Astrocyte (in vitro differentiated cells and primary cell): ENCODE measurements around the gene GATM. TPM values are rescaled to one million over a fixed set of nuclear protein-coding genes. Genes with fewer than 3 reads are reported as not detected.

Experiments used
- DNase-seq: peaks from one replicate; pipeline ENCODE4 v3.0.0-alpha.2; 2010; ENCODE audit warnings: low read depth
- FAIRE-seq: peaks from 2 replicates; lab custom pipeline; 2011; peaks lifted over from hg19 to GRCh38; lab: Jason Lieb, UNC
- H2AFZ ChIP-seq: 2 replicates; pipeline ENCODE4 v1.6.0; 2012; ENCODE audit warnings: low read depth, low read length, inconsistent platforms
- H3K27ac ChIP-seq: 2 replicates; pipeline ENCODE4 v1.5.1; 2011; ENCODE audit warnings: low read depth, low read length, inconsistent platforms
- H3K27me3 ChIP-seq: 2 replicates; pipeline ENCODE4 v1.6.0; 2011; ENCODE audit warnings: low read length, inconsistent platforms; ENCODE audit not compliant: insufficient read depth
- H3K36me3 ChIP-seq: 2 replicates; pipeline ENCODE4 v1.5.1; 2011; ENCODE audit warnings: low read length, inconsistent platforms; ENCODE audit not compliant: insufficient read depth
- H3K4me1 ChIP-seq: 2 replicates; pipeline ENCODE4 v1.5.1; 2011; ENCODE audit warnings: low read length, inconsistent platforms; ENCODE audit not compliant: insufficient read depth
- H3K4me2 ChIP-seq: 2 replicates; pipeline ENCODE4 v1.6.0; 2012; ENCODE audit warnings: low read length, inconsistent platforms
- H3K4me3 ChIP-seq: 2 replicates; pipeline ENCODE4 v1.5.1; 2011; ENCODE audit warnings: low read depth, mild to moderate bottlenecking, low read length, inconsistent platforms; ENCODE audit not compliant: insufficient read depth
- H3K79me2 ChIP-seq: 2 replicates; pipeline ENCODE4 v1.6.0; 2012; ENCODE audit warnings: mild to moderate bottlenecking, low read length, inconsistent platforms; ENCODE audit not compliant: insufficient read depth
- H3K9ac ChIP-seq: 2 replicates; pipeline ENCODE4 v1.6.0; 2012; ENCODE audit warnings: mild to moderate bottlenecking, low read length, inconsistent platforms
- H3K9me3 ChIP-seq: 2 replicates; pipeline ENCODE4 v1.5.1; 2012; ENCODE audit warnings: low read depth, mild to moderate bottlenecking, low read length, inconsistent platforms; ENCODE audit not compliant: insufficient read depth
- H4K20me1 ChIP-seq: 2 replicates; pipeline ENCODE4 v1.6.0; 2012; ENCODE audit warnings: low read length, inconsistent platforms; ENCODE audit not compliant: insufficient read depth
- H3K27ac Mint-ChIP-seq: one replicate; pipeline ENCODE4 v1.8.0; 2021; ENCODE audit warnings: mild to moderate bottlenecking, mixed read lengths; ENCODE audit not compliant: unreplicated experiment
- H3K27me3 Mint-ChIP-seq: one replicate; pipeline ENCODE4 v1.8.0; 2021; ENCODE audit warnings: low read depth, mixed read lengths; ENCODE audit not compliant: unreplicated experiment
- H3K36me3 Mint-ChIP-seq: one replicate; pipeline ENCODE4 v1.8.0; 2021; ENCODE audit warnings: low read depth, mixed read lengths; ENCODE audit not compliant: unreplicated experiment
- H3K4me1 Mint-ChIP-seq: one replicate; pipeline ENCODE4 v1.8.0; 2021; ENCODE audit warnings: low read depth, mixed read lengths; ENCODE audit not compliant: unreplicated experiment
- H3K4me3 Mint-ChIP-seq: one replicate; pipeline ENCODE4 v1.8.0; 2021; ENCODE audit warnings: mild to moderate bottlenecking, moderate library complexity, mixed read lengths; ENCODE audit not compliant: unreplicated experiment
- H3K9me3 Mint-ChIP-seq: one replicate; pipeline ENCODE4 v1.8.0; 2021; ENCODE audit warnings: mild to moderate bottlenecking, mixed read lengths; ENCODE audit not compliant: unreplicated experiment
- EZH2 ChIP-seq: IDR thresholded peaks from 2 replicates; pipeline ENCODE4 v1.6.1; 2012; ENCODE audit warnings: mild to moderate bottlenecking, low read length, inconsistent platforms; ENCODE audit not compliant: insufficient read depth
- total RNA-seq: library from RNA; stranded (reverse); gene quantifications from 2 replicates; pipeline ENCODE4 v1.2.1, GENCODE V29; 2021
- TF ChIP-seq, protein P1 (sequence below): IDR thresholded peaks from 2 replicates; pipeline ENCODE4 v1.5.1; 2011; ENCODE audit warnings: low read depth, mild to moderate bottlenecking, inconsistent platforms, low read length, moderate library complexity; ENCODE audit not compliant: insufficient read depth

Gene GATM
- total RNA-seq, 1 donor from 2014 or later = 5.4 TPM

DNA sequence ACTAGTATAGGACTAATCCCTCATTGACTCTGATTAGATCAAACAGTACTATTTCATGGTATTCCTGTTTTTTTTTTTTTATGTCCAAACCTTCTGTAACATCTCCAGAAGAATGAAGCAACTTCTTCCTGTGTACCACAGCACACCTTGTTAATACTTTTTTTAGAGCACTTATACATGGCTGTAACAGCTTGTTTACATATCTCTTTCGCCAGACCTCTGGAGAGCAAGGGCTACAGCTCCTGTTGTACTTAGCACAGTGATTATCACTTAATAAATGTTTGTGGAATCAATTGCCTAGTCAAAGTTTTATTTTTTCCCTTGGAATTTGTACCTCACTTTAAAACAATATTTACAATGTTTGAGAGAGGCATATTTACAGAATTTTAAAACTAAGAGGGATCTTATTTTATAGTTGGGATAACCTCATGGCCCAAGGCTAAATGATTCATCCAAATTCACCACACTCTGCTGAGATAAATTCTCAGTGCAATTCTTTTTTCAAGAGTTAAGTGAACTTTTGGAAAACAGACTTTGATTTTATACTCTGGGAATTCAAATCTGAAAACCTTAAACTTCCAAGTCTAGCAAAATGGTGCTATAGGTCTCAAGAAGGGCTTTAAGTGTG lies 9.2 kb upstream of the GATM start:
- Mint-ChIP-seq H3K4me3 (no peak overlapping the region), H3K4me1 (no peaks in the 10 kb centered on the region), H3K27me3 (peaks cover 11% of the 10 kb centered on the region), H3K27ac (no peak overlapping the region), H3K36me3 (peaks cover 2% of the 10 kb centered on the region), H3K9me3 (no peaks in the 10 kb centered on the region)
- no peak overlapping the region for H3K9ac ChIP-seq
- H4K20me1 ChIP-seq = no peaks in the 10 kb centered on the region
- H3K9me3 ChIP-seq = no peaks in the 10 kb centered on the region
- FAIRE-seq (no peak), DNase-seq (no peak)
- H3K27ac ChIP-seq = no peak overlapping the region
- peaks cover 16% of the 10 kb centered on the region for H3K27me3 ChIP-seq
- H2AFZ ChIP-seq = no peak overlapping the region
- no peaks in the 10 kb centered on the region for H3K36me3 ChIP-seq
- TF ChIP-seq EZH2 = no peak
- TF ChIP-seq, protein P1, sequence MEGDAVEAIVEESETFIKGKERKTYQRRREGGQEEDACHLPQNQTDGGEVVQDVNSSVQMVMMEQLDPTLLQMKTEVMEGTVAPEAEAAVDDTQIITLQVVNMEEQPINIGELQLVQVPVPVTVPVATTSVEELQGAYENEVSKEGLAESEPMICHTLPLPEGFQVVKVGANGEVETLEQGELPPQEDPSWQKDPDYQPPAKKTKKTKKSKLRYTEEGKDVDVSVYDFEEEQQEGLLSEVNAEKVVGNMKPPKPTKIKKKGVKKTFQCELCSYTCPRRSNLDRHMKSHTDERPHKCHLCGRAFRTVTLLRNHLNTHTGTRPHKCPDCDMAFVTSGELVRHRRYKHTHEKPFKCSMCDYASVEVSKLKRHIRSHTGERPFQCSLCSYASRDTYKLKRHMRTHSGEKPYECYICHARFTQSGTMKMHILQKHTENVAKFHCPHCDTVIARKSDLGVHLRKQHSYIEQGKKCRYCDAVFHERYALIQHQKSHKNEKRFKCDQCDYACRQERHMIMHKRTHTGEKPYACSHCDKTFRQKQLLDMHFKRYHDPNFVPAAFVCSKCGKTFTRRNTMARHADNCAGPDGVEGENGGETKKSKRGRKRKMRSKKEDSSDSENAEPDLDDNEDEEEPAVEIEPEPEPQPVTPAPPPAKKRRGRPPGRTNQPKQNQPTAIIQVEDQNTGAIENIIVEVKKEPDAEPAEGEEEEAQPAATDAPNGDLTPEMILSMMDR = no peak
- no peaks in the 10 kb centered on the region for H3K79me2 ChIP-seq
- H3K4me1 ChIP-seq = no peaks in the 10 kb centered on the region
- H3K4me2 ChIP-seq = no peak overlapping the region
- H3K4me3 ChIP-seq = no peak overlapping the region

DNA sequence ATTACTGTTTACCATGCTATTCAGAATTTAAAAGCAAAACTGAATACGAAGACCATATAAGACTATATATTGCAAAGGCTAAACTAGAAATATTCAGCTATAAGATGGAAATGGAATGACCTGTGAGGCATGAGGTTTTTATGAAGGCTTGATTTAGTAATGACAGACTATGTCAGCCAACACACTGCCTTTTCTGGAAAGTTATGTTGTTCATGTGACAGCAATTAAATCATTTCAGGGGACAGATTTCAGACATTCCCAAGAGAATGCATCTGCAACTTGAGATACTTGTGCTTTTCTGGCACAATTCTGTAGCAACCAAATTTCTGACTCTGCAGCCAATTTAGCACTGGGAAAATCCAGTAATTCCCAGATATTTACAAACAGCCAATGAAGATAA lies 8.6 kb upstream of the GATM start:
- TF ChIP-seq EZH2 = no peak
- TF ChIP-seq, protein P1 = no peak
- Histone ChIP-seq H4K20me1 (no peaks in the 10 kb centered on the region), H3K4me2 (no peak overlapping the region), H3K27me3 (peaks cover 16% of the 10 kb centered on the region), H3K4me3 (no peak overlapping the region), H3K79me2 (no peaks in the 10 kb centered on the region), H2AFZ (no peak overlapping the region), H3K27ac (no peak overlapping the region), H3K4me1 (no peaks in the 10 kb centered on the region), H3K9ac (no peak overlapping the region), H3K9me3 (no peaks in the 10 kb centered on the region), H3K36me3 (no peaks in the 10 kb centered on the region)
- no peaks in the 10 kb centered on the region for H3K4me1 Mint-ChIP-seq
- FAIRE-seq (no peak), DNase-seq (no peak)
- no peak overlapping the region for H3K27ac Mint-ChIP-seq
- H3K36me3 Mint-ChIP-seq = peaks cover 2% of the 10 kb centered on the region
- no peak overlapping the region for H3K4me3 Mint-ChIP-seq
- peaks cover 11% of the 10 kb centered on the region for H3K27me3 Mint-ChIP-seq
- H3K9me3 Mint-ChIP-seq = no peaks in the 10 kb centered on the region

DNA sequence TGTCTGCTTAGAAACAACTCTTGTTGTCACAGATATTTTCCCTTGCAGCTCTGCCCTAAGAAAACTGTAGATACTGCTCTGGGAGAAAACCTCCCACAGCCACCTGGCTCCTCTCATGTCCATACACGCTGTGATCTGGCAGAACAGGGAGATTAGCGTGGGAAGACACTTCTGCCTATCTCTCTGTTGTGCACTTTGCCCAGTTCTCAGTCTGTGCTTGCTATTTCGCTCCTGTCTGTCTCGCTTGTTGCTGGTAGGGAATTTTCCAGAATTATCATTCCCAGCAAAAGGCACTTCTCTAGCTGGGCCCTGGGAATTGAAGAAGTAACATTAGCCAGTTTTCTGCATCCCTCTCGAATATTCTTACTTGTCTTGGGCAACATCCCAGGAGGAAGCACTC lies 8.1 kb upstream of the GATM start:
- Histone ChIP-seq H3K27ac (no peak overlapping the region), H3K4me3 (no peak overlapping the region), H2AFZ (no peak overlapping the region), H3K4me1 (no peaks in the 10 kb centered on the region), H3K9me3 (no peaks in the 10 kb centered on the region), H3K9ac (no peak overlapping the region), H4K20me1 (no peaks in the 10 kb centered on the region), H3K4me2 (no peak overlapping the region), H3K79me2 (no peaks in the 10 kb centered on the region), H3K27me3 (peaks cover 14% of the 10 kb centered on the region), H3K36me3 (no peaks in the 10 kb centered on the region)
- FAIRE-seq (no peak), DNase-seq (no peak)
- Mint-ChIP-seq H3K4me3 (no peak overlapping the region), H3K4me1 (no peaks in the 10 kb centered on the region), H3K27me3 (peaks cover 14% of the 10 kb centered on the region), H3K27ac (no peak overlapping the region), H3K9me3 (no peaks in the 10 kb centered on the region), H3K36me3 (peaks cover 2% of the 10 kb centered on the region)
- no peak for TF ChIP-seq EZH2
- TF ChIP-seq, protein P1 = no peak
